Hippocampal formation (tissue), 2 donors: ENCODE data around the gene CCDC186.
"Not testable (repeated sequence)": the region's sequence is repeated elsewhere in the genome, so short reads cannot be mapped to it uniquely, and the experiment has no call there.

Experiments used
- DNase-seq, 2 donors: peaks; one replicate each; lab custom pipeline; 2025; lab: John Stamatoyannopoulos, UW

Gene CCDC186

DNA sequence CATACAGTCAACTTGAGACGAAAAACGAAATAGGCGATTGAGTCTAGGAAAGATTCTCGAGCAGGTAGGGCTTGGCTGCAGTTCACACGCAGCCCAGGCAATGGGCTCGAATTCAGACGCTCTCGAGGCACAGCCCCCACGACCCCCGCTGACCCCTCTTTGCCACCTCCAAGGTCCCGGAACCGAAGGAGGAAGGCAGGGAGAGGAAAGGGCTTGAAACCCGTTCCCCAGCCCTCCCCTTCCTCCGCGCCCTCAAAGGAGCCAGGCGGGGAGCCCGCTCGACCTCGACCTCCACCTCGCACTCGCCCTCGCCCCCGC, 441 bp downstream of the CCDC186 start:
- DNase-seq = no peak

DNA sequence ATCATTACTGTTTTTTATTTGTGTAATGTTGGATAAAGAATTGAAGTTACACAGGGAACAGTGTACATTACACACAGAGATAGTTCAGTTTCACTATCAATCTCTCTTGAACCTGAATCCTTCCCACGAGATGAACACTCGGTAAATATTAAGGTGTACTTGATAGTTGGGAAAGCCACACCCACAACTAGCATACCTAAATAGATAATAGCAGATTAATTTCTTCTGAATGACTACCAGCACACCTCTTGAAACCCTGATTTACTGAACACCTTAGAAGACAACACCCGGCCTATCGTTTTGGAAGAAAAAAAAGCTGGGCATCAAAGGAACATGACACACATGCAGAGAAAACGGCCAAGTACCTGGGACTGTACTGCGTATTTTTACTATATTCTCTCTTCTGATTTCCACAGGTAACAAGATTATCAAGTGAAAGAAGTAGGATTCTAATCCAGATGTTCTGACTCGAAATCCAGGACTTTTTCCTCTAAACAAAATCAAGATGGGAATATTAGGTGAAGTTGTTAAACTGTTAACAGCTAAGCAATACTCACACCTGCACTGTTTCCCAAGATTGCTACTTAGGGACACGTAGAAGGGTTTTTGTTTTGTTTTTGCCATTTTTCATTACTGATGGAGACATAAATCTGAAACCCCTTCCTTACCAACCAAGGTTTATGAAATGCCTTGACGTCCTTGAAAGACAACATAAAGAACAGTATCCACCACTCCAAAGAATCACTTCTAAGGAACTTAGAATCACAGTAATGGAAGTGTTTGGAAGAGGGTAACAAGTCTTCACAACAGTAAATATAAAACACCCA, 1.0 kb downstream of the CCDC186 start:
- DNase-seq = no peak

GRCh38 chr10:114172216-114172615, 1.8 kb downstream of the CCDC186 start:
- no peak for DNase-seq

GRCh38 chr10:114168450-114169009, 5.5 kb downstream of the CCDC186 start:
- no peak for DNase-seq

DNA sequence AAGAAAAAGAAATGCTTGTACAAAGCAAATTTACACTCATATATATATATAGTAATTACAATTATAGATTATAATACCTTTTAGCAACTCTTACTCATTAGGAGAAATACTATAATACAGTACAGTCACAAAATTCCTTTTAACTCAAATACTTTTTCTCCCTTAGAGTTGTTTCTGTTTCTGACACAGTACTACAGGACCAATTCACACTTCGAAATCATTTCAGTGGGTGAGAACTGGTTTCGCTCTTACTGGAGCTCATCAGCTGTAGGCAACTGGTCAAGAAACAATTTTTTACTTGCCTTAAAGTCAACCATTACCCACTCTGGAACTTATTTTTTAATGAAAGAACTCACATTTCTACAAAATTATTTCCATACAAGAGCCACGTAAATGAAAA, 6.0 kb downstream of the CCDC186 start:
- no peak for DNase-seq

DNA sequence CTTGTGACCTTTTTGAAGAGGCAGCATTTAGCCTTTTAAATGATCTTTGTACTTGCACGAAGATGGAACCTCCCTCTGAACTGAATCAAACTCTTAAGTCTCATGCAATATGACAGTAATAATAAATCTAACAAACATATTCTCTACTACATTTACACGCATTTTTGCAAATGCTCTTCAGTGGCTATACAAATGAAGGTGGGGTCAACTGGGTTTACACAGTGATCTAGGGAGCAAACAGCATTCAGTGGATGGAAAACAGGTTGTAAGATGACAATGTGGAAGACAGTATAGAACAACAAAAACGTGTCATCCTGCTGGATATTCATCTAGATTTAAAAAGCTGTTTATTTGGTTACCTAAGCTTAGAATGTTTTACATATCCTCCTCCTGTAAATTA, 7.5 kb downstream of the CCDC186 start:
- no peak for DNase-seq

DNA sequence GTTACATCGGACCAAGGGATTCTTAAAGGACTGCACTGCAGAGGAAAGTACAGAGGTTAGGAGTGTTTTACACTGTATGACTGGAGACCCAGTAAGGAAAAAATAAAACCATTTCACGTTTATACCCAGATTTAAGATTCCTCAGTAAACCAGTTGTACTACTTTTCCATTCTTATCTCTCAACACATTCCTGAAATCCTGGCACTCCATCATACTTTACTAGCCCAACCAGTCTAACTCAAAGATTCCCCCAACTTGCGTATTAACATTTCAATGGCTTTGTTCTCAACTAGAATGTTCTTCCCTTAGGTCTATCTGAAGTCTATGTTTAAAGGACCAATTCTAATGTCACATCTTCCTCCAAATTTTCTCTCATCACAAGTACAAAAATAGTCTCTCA, 8.0 kb downstream of the CCDC186 start:
- no peak for DNase-seq

DNA sequence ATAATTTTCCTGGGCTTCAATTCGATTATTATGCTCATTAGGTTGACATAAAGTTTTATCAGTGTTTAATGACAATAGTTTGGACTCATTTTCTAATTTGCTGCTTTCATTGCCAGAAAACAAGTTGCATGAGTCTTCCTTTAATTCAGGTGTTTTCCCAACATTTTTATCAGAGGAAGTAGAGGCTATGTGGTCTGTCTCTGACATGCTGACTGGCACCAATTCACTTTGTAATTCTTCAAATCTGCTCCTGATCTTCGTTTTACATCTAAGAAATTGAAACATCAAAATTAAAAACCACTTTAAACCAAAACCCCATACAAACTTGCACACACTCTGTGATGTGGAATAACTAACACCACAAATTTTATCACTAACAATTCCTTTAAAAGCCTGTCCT, 10.9 kb downstream of the CCDC186 start:
- DNase-seq = no peak

DNA sequence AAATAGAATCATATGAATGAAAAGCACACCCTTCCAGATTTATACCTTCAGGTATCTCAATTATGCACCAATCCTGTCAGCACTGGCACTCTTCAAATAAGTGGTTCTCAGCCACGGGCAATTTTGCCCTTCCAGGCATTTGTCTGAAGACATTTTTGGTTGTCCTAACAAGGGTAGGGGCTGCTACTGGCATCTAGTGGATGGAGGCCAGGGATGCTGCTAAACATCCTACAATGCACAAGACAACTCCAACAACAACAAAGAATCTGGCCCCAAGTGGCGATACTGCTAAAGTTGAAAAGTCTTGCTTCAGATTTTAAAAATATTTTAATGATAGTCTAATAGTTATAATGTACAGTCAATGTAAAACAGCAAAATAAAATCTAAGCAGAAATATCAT, 16.1 kb downstream of the CCDC186 start:
- DNase-seq = no peak

GRCh38 chr10:114151892-114152291, 22.1 kb downstream of the CCDC186 start:
- DNase-seq = no peak

DNA sequence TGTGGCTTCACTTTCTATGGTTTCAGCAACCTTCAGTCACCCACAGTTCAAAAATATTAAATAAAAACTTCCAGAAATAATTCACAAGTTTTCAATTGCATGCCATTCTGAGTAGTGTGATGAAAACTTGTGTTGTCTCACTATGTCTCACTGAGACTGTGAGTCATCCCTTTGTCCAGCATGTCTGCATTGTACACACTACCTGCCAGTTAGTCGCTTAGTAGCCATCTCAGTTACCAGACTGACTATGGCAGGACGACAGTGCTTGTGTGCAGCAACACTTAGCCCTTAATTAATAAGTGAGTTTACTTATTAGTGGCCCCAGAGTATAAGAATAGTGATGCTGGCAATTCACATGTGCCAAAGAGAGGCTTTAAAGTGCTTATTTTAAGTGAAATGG, 22.5 kb downstream of the CCDC186 start:
- DNase-seq = no peak

GRCh38 chr10:114149476-114149875, 24.5 kb downstream of the CCDC186 start:
- DNase-seq = not testable (repeated sequence)

DNA sequence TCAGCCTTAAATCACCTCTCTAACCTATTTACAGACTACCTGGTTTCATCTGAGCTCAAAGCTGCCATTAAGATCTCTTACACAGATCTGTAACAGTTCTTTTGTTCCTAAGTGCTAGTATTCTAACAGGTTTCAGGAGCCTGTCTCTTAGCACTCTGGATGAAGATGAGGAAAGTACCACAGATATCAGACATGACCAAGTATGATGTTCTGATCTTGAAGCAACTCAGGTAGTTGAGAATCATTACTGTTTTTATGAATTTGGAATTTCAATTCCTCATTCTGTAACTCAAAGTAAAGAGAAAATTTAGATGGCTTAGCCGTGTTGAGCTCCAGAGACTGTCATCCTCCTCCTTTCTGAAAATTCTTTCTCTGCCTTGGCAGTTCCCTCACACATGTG, 30.8 kb downstream of the CCDC186 start:
- DNase-seq = no peak

DNA sequence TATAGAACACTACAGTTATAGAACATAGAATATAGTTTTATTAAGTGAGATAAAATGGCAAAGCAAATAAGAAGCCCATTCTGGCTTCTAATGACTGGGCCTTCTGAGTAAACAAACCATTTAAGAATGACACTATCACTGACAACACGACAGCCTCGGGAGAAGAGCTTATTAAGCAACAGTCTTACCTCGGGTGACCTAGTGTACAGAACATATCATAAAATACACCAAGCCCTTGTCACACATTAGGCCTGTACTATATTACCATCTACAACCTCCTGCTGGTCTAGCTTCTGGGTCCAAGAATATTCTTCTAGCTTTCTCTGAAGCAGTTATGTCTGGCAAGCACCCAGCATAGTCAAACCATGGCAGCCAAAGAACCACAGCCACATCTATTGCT, 32.0 kb downstream of the CCDC186 start:
- no peak for DNase-seq

- not testable (repeated sequence) for DNase-seq
Measured at GRCh38 chr10:114140827-114141226, 33.2 kb downstream of the CCDC186 start.

DNA sequence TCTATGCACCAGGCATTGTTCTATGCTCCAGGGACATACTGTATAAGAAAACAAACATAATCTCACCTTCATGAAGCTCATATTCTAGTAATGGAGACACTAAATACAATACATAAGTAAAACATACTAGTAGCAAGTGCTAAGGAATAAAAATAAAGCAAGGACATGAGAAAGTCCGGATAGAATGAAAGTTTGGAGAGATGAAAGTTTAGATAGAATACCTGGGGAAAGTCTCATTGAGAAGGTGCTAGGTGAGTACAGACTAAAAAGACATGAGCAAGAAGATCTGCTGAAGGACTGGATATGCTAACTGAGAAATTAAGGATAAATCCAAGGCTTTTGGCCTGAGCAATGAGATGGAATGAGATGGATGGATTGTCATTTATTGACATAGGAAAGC, 34.0 kb downstream of the CCDC186 start:
- DNase-seq = no peak

DNA sequence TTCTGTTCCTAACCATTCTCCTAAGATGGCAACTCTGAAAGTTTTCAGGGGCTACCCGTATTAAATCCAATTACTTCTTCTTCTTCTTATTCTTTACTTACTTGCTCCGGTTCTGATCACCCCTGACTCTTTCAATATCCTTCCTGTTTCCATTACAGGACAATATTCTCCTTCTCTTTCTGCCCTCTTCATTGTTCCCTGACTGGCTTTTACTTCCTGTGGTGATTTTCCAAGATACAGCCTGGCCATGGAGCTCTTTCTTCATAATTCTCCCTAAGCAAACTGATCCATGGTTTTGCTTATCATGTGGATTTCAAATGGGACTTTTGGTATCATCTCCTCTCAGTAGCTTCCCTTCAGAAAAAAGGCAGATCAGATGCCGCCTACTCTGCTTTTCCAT, 35.4 kb downstream of the CCDC186 start:
- no peak for DNase-seq

DNA sequence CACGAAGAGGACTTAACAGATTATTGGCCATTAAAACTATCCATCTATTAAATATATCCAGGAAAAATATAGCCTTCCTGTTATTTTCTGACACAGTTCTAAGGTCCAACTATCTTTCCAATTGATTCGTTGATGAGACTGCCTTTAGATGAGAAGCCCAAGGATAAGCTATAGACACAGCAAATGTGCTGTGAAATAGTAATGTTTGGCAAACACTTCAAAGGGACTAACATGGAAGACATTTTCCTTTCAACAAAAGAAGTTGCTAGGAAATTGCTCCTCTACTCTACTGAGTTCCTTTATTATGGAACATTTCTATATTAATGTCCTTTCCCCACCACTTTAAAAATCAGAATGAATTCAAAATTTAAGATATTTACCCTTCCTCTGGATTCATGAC, 38.5 kb downstream of the CCDC186 start:
- no peak for DNase-seq

DNA sequence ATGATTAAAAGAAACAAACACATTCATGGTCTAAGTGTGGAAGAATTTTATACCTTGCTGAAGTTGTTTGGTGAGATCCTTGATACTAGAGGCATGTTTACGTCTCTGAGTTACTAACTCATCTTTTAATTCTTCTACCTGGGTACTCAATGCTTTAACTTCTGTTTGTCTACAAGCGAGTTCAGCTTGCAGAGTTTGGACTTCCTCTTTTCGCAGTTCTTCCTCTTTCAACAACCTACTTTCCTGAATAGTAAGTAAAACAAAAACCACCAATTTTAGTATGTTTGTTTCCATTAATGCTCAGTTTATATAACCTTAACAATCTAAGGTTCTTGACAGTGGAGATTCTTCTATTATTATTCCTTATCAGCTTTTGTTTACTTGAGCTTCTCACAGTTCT, 42.9 kb downstream of the CCDC186 start:
- no peak for DNase-seq

DNA sequence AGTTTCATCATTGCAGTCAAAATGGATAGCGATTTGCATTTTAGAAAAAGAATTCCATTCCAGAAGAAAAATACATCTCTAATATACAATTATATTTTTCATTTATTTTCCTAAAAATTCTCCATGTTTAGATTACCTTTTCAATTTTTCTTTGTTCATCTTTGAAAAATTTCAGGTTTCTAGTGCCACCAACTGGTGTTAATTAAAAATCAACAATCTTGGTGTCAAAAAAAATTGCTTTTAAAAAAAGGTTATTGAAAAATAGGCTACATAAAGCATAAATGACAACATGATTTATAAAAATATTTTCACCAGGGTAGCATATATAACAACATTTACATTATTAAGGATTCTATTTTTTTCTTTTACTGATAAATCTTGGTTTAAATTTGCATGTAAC, 53.0 kb downstream of the CCDC186 start:
- no peak for DNase-seq

- DNase-seq = no peak
Measured at GRCh38 chr10:114118514-114118913, 55.5 kb downstream of the CCDC186 start.

DNA sequence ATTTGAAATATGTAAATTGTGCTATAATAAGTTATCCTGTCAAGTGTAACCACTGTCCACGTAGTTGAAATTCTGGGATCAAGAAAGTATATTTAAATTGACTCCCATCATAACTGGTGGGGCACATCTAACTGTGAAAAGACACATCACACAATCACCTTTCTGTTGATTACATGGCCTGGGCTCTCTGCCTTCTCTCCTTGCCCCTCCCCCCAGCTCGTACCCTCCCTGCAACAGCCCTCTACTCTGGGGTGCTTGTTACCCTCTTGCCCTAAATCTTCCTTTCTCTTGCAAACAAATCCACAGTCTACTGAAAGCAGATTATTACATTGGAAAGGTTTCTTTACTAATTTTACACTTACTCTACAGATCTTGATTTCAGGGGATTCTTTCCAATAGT, 56.3 kb downstream of the CCDC186 start:
- no peak for DNase-seq

DNA sequence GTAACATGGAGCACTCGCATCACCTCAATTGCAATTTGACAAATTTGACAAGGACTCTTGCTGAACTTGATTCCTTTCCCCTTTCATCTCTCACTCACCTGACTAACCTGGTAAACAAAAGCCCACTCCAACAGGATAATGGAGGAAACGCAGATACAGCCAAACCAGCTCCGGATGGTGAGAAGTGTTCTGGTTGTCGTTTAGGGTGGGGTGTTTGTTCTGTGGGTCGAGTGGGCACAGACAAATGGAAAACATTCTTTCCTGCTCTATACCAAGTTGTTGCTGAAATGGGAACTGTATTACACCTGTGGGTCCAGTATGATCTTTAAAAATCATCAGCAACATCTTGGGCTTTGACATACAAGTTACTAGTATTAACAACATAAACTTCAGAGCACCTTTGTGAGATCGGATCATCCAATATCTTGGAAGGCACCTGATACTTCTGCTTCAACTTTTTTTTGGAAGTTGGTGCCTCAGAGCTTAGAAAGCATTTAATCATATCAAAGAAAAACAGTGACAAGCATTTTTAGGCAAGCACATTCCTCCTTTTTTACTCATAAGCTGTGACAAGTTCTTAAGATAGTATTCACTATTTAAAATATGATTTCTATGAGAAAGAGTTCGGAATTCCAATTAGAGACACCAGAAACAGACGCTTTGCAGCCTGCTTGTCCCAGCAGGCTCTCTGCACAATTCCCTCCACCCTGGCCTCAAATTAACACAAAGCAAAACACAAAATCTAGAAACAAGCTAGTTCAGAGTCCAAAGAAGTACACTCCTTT, 58.1 kb downstream of the CCDC186 start:
- no peak for DNase-seq
